Kidney glomerular epithelial cell (primary cell): ENCODE measurements around the gene ECSIT.
A peak's percentile ranks its signal among the peaks of the same experiment; 100 is the strongest.
"Not testable (repeated sequence)": the region's sequence is repeated elsewhere in the genome, so short reads cannot be mapped to it uniquely, and the experiment has no call there.

ENCODE experiments used
- DNase-seq: peaks from one replicate; lab custom pipeline; 2025; lab: John Stamatoyannopoulos, UW

The ECSIT gene

GRCh38 chr19:11528551-11529341 is at the start of gene ECSIT:
Gene ECSIT (minus strand): TSS chr19:11529134. CDS start chr19:11519170, 9,964 bp downstream.
- peak; percentile 98 for DNase-seq

- DNase-seq, result no peak
Observed at GRCh38 chr19:11577451-11578257, 48.7 kb upstream of the ECSIT start, which contains the start of gene ACP5. Gene ACP5 (minus strand): TSS chr19:11577645. CDS start chr19:11577317, 328 bp downstream.

- DNase-seq, result no peak
Observed at GRCh38 chr19:11576227-11576626, 47.3 kb upstream of the ECSIT start.

- no peak for DNase-seq
Observed at GRCh38 chr19:11574689-11575088, 45.8 kb upstream of the ECSIT start.

- not testable (repeated sequence) for DNase-seq
Observed at GRCh38 chr19:11573763-11574162, 44.8 kb upstream of the ECSIT start.

- DNase-seq, result not testable (repeated sequence)
Observed at GRCh38 chr19:11573354-11573753, 44.4 kb upstream of the ECSIT start.

- DNase-seq, result no peak
Observed at GRCh38 chr19:11570039-11570462, 41.1 kb upstream of the ECSIT start.

- no peak for DNase-seq
Observed at GRCh38 chr19:11566164-11566563, 37.2 kb upstream of the ECSIT start.

- not testable (repeated sequence) for DNase-seq
Observed at GRCh38 chr19:11565649-11565980, 36.7 kb upstream of the ECSIT start.

GRCh38 chr19:11564082-11564807 is 35.3 kb upstream of the ECSIT start:
- not testable (repeated sequence) for DNase-seq

- DNase-seq, result no peak
Observed at GRCh38 chr19:11563532-11563931, 34.6 kb upstream of the ECSIT start.

- DNase-seq, result peak; percentile 60
Observed at GRCh38 chr19:11560404-11561051, 31.6 kb upstream of the ECSIT start.

- peak; percentile 95 for DNase-seq
Observed at GRCh38 chr19:11558881-11559828, 30.2 kb upstream of the ECSIT start, which contains the start of gene ELOF1. Gene ELOF1 (minus strand): TSS chr19:11559230. CDS start chr19:11554347, 4,883 bp downstream.

GRCh38 chr19:11556634-11557420 is 27.9 kb upstream of the ECSIT start:
- no peak for DNase-seq

- DNase-seq, result no peak
Observed at GRCh38 chr19:11555246-11555645, 26.3 kb upstream of the ECSIT start.

- DNase-seq, result no peak
Observed at GRCh38 chr19:11554160-11554559, 25.2 kb upstream of the ECSIT start.

GRCh38 chr19:11552666-11553372 is 23.9 kb upstream of the ECSIT start:
- DNase-seq, result no peak

GRCh38 chr19:11551603-11552235 is 22.8 kb upstream of the ECSIT start:
- no peak for DNase-seq

- no peak for DNase-seq
Observed at GRCh38 chr19:11550265-11550664, 21.3 kb upstream of the ECSIT start.
